ENCODE results near the gene OXSR1.
"Not testable (repeated sequence)": the region's sequence is repeated elsewhere in the genome, so short reads cannot be mapped to it uniquely, and the experiment has no call there.

The OXSR1 gene

GRCh38 chr3:38235466-38235865, 70.1 kb downstream of the OXSR1 start:
- Histone ChIP-seq H3K27me3 (ENCODE audit: control insufficient read depth, insufficient read depth, low read length) (no peaks in the 10 kb centered on the region), H3K36me3 (ENCODE audit: control insufficient read depth, insufficient read depth, low read length) (peaks cover 9% of the 10 kb centered on the region), H3K9ac (ENCODE audit: low read length) (no peak overlapping the region), H3K4me3 (ENCODE audit: low read length) (no peak overlapping the region), H3K27ac (ENCODE audit: low read depth, low read length) (no peak overlapping the region), H3K4me1 (ENCODE audit: control insufficient read depth, insufficient read depth, low read length) (no peaks in the 10 kb centered on the region)

GRCh38 chr3:38238416-38239008, 73.2 kb downstream of the OXSR1 start:
- peaks cover 9% of the 10 kb centered on the region for H3K36me3 ChIP-seq (ENCODE audit: control insufficient read depth, insufficient read depth, low read length)
- H3K9ac ChIP-seq (ENCODE audit: low read length): no peak overlapping the region
- H3K4me3 ChIP-seq (ENCODE audit: low read length): no peak overlapping the region
- no peaks in the 10 kb centered on the region for H3K4me1 ChIP-seq (ENCODE audit: control insufficient read depth, insufficient read depth, low read length)
- no peak overlapping the region for H3K27ac ChIP-seq (ENCODE audit: low read depth, low read length)
- H3K27me3 ChIP-seq (ENCODE audit: control insufficient read depth, insufficient read depth, low read length): no peaks in the 10 kb centered on the region

GRCh38 chr3:38242812-38243211, 77.5 kb downstream of the OXSR1 start:
- not testable (repeated sequence) for H3K27ac ChIP-seq (ENCODE audit: low read depth, low read length); H3K27me3 ChIP-seq (ENCODE audit: control insufficient read depth, insufficient read depth, low read length); H3K4me3 ChIP-seq (ENCODE audit: low read length); H3K36me3 ChIP-seq (ENCODE audit: control insufficient read depth, insufficient read depth, low read length); H3K9ac ChIP-seq (ENCODE audit: low read length); H3K4me1 ChIP-seq (ENCODE audit: control insufficient read depth, insufficient read depth, low read length)

GRCh38 chr3:38245930-38246329, 80.6 kb downstream of the OXSR1 start:
- peaks cover 6% of the 10 kb centered on the region for H3K36me3 ChIP-seq (ENCODE audit: control insufficient read depth, insufficient read depth, low read length)
- no peak overlapping the region for H3K9ac ChIP-seq (ENCODE audit: low read length)

GRCh38 chr3:38247366-38248035, 82.2 kb downstream of the OXSR1 start:
- Histone ChIP-seq H3K36me3 (ENCODE audit: control insufficient read depth, insufficient read depth, low read length) (peaks cover 13% of the 10 kb centered on the region), H3K4me1 (ENCODE audit: control insufficient read depth, insufficient read depth, low read length) (no peaks in the 10 kb centered on the region), H3K4me3 (ENCODE audit: low read length) (no peak overlapping the region), H3K27ac (ENCODE audit: low read depth, low read length) (no peak overlapping the region), H3K9ac (ENCODE audit: low read length) (no peak overlapping the region), H3K27me3 (ENCODE audit: control insufficient read depth, insufficient read depth, low read length) (no peaks in the 10 kb centered on the region)

More at GRCh38 chr3:38245930-38246329, 80.6 kb downstream of the OXSR1 start:
- H3K27ac ChIP-seq (ENCODE audit: low read depth, low read length): no peak overlapping the region
- H3K4me3 ChIP-seq (ENCODE audit: low read length): no peak overlapping the region
- no peaks in the 10 kb centered on the region for H3K4me1 ChIP-seq (ENCODE audit: control insufficient read depth, insufficient read depth, low read length)
- no peaks in the 10 kb centered on the region for H3K27me3 ChIP-seq (ENCODE audit: control insufficient read depth, insufficient read depth, low read length)

- Histone ChIP-seq H3K9ac (ENCODE audit: low read length) (no peak overlapping the region), H3K36me3 (ENCODE audit: control insufficient read depth, insufficient read depth, low read length) (peaks cover 21% of the 10 kb centered on the region), H3K4me3 (ENCODE audit: low read length) (no peak overlapping the region), H3K4me1 (ENCODE audit: control insufficient read depth, insufficient read depth, low read length) (no peaks in the 10 kb centered on the region), H3K27ac (ENCODE audit: low read depth, low read length) (no peak overlapping the region), H3K27me3 (ENCODE audit: control insufficient read depth, insufficient read depth, low read length) (no peaks in the 10 kb centered on the region)
These were observed 84.9 kb downstream of the OXSR1 start for GRCh38 chr3:38250198-38250597.

- peaks cover 20% of the 10 kb centered on the region for H3K36me3 ChIP-seq (ENCODE audit: control insufficient read depth, insufficient read depth, low read length)
- H3K27ac ChIP-seq (ENCODE audit: low read depth, low read length): no peak overlapping the region
- no peak overlapping the region for H3K4me3 ChIP-seq (ENCODE audit: low read length)
- no peaks in the 10 kb centered on the region for H3K27me3 ChIP-seq (ENCODE audit: control insufficient read depth, insufficient read depth, low read length)
- no peaks in the 10 kb centered on the region for H3K4me1 ChIP-seq (ENCODE audit: control insufficient read depth, insufficient read depth, low read length)
- H3K9ac ChIP-seq (ENCODE audit: low read length): no peak overlapping the region
These were observed 85.9 kb downstream of the OXSR1 start for GRCh38 chr3:38251197-38251596.

GRCh38 chr3:38253704-38254103, 88.4 kb downstream of the OXSR1 start:
- no peak overlapping the region for H3K9ac ChIP-seq (ENCODE audit: low read length)
- H3K27me3 ChIP-seq (ENCODE audit: control insufficient read depth, insufficient read depth, low read length): no peaks in the 10 kb centered on the region
- H3K4me1 ChIP-seq (ENCODE audit: control insufficient read depth, insufficient read depth, low read length): no peaks in the 10 kb centered on the region
- no peak overlapping the region for H3K27ac ChIP-seq (ENCODE audit: low read depth, low read length)
- H3K36me3 ChIP-seq (ENCODE audit: control insufficient read depth, insufficient read depth, low read length): peaks cover 17% of the 10 kb centered on the region
- H3K4me3 ChIP-seq (ENCODE audit: low read length): no peak overlapping the region

GRCh38 chr3:38254872-38255271, 89.5 kb downstream of the OXSR1 start:
- Histone ChIP-seq H3K36me3 (ENCODE audit: control insufficient read depth, insufficient read depth, low read length) (peaks cover 15% of the 10 kb centered on the region), H3K4me1 (ENCODE audit: control insufficient read depth, insufficient read depth, low read length) (no peaks in the 10 kb centered on the region), H3K9ac (ENCODE audit: low read length) (no peak overlapping the region), H3K27me3 (ENCODE audit: control insufficient read depth, insufficient read depth, low read length) (no peaks in the 10 kb centered on the region), H3K4me3 (ENCODE audit: low read length) (no peak overlapping the region), H3K27ac (ENCODE audit: low read depth, low read length) (no peak overlapping the region)

GRCh38 chr3:38255627-38256026, 90.3 kb downstream of the OXSR1 start:
- no peak overlapping the region for H3K27ac ChIP-seq (ENCODE audit: low read depth, low read length)
- H3K4me1 ChIP-seq (ENCODE audit: control insufficient read depth, insufficient read depth, low read length): no peaks in the 10 kb centered on the region
- H3K9ac ChIP-seq (ENCODE audit: low read length): no peak overlapping the region
- no peaks in the 10 kb centered on the region for H3K27me3 ChIP-seq (ENCODE audit: control insufficient read depth, insufficient read depth, low read length)
- peaks cover 15% of the 10 kb centered on the region for H3K36me3 ChIP-seq (ENCODE audit: control insufficient read depth, insufficient read depth, low read length)
- H3K4me3 ChIP-seq (ENCODE audit: low read length): no peak overlapping the region

GRCh38 chr3:38257583-38257982, 92.2 kb downstream of the OXSR1 start:
- H3K27me3 ChIP-seq (ENCODE audit: control insufficient read depth, insufficient read depth, low read length): no peaks in the 10 kb centered on the region
- H3K36me3 ChIP-seq (ENCODE audit: control insufficient read depth, insufficient read depth, low read length): peaks cover 8% of the 10 kb centered on the region
- H3K4me1 ChIP-seq (ENCODE audit: control insufficient read depth, insufficient read depth, low read length): no peaks in the 10 kb centered on the region
- H3K9ac ChIP-seq (ENCODE audit: low read length): no peak overlapping the region
- no peak overlapping the region for H3K27ac ChIP-seq (ENCODE audit: low read depth, low read length)
- H3K4me3 ChIP-seq (ENCODE audit: low read length): no peak overlapping the region

GRCh38 chr3:38260474-38260873, 95.1 kb downstream of the OXSR1 start:
- H3K9ac ChIP-seq (ENCODE audit: low read length): no peak overlapping the region
- H3K4me1 ChIP-seq (ENCODE audit: control insufficient read depth, insufficient read depth, low read length): no peaks in the 10 kb centered on the region
- H3K27me3 ChIP-seq (ENCODE audit: control insufficient read depth, insufficient read depth, low read length): no peaks in the 10 kb centered on the region
- H3K27ac ChIP-seq (ENCODE audit: low read depth, low read length): no peak overlapping the region
- no peaks in the 10 kb centered on the region for H3K36me3 ChIP-seq (ENCODE audit: control insufficient read depth, insufficient read depth, low read length)
- H3K4me3 ChIP-seq (ENCODE audit: low read length): no peak overlapping the region

GRCh38 chr3:38264353-38264771, 99.0 kb downstream of the OXSR1 start:
- no peaks in the 10 kb centered on the region for H3K36me3 ChIP-seq (ENCODE audit: control insufficient read depth, insufficient read depth, low read length)
- no peaks in the 10 kb centered on the region for H3K4me1 ChIP-seq (ENCODE audit: control insufficient read depth, insufficient read depth, low read length)
- H3K9ac ChIP-seq (ENCODE audit: low read length): no peak overlapping the region
- no peaks in the 10 kb centered on the region for H3K27me3 ChIP-seq (ENCODE audit: control insufficient read depth, insufficient read depth, low read length)
- H3K4me3 ChIP-seq (ENCODE audit: low read length): no peak overlapping the region
- H3K27ac ChIP-seq (ENCODE audit: low read depth, low read length): no peak overlapping the region
